Umbilical cord (tissue), 2 donors: ENCODE data around the gene PTDSS2. TPM values are rescaled to one million over a fixed set of nuclear protein-coding genes. Genes with fewer than 3 reads are reported as not detected.
"Not testable (repeated sequence)": the region's sequence is repeated elsewhere in the genome, so short reads cannot be mapped to it uniquely, and the experiment has no call there.

Source experiments
- DNase-seq: peaks from one replicate; pipeline ENCODE4 v3.0.0-alpha.2; 2015; ENCODE audit warnings: low spot score
- total RNA-seq: library from RNA; depleted of rRNA; stranded (reverse); fragments of >200 nt; gene quantifications from one replicate; pipeline ENCODE4 v1.2.3, GENCODE V29; 2014; ENCODE audit warnings: low replicate concordance; ENCODE audit not compliant: insufficient read depth

The PTDSS2 gene
- total RNA-seq, 1 donor from 2014 or later: 73.4 TPM

- DNase-seq: no peak
Observed at GRCh38 chr11:431921-432320, 18.2 kb upstream of the PTDSS2 start.

DNA sequence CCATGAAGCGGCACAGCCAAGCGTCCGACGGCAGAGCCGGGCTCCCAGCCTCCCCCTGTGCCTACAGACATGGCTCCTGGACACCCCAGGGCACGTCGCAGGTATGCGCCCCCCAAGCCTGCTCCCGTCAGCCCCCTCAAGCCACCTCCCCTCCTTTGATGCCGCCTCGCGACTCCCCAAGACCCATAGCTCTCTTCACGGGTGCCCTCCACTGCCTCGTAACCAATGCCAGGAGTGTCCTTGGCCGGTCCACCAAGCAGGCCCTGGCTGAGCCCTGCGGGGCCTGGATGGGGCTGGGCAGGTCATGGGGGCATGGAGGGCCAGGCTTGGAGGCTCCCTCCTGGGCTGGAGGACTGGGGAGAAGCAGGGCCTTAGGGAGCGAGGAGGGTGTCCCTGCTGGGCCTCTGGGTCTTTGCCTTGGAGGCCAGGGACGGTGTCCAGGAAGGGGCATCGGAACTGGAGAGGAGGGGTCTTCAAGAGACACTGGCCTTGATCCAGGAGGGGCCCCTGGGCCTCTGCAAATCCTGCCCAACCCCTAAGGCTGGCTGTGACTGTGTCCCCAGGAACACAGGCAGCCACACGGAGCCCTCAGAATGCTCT is 17.5 kb upstream of the PTDSS2 start:
- DNase-seq: no peak

- no peak for DNase-seq
Observed at GRCh38 chr11:433111-433510, 17.0 kb upstream of the PTDSS2 start.

- no peak for DNase-seq
Observed at GRCh38 chr11:433641-434040, 16.4 kb upstream of the PTDSS2 start.

DNA sequence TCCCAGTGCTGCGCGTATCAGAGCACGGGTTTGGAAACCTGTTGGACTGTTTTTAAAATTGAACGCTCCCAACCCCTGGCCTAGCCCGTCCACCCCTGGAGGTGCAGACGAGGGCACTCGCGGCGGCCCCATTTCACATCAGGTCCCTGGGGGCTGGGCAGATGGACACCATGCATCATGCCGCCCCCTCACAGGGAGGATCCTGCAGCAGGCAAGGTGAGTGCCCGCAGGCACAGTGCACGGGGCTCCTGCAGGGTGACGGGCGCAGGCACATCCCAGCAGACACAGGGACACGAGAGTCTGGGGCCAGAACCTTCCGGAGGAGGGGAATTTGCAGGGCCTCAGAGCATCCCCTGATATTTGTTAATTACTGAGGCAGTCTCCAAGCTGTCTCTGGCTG is 15.6 kb upstream of the PTDSS2 start:
- no peak for DNase-seq

DNA sequence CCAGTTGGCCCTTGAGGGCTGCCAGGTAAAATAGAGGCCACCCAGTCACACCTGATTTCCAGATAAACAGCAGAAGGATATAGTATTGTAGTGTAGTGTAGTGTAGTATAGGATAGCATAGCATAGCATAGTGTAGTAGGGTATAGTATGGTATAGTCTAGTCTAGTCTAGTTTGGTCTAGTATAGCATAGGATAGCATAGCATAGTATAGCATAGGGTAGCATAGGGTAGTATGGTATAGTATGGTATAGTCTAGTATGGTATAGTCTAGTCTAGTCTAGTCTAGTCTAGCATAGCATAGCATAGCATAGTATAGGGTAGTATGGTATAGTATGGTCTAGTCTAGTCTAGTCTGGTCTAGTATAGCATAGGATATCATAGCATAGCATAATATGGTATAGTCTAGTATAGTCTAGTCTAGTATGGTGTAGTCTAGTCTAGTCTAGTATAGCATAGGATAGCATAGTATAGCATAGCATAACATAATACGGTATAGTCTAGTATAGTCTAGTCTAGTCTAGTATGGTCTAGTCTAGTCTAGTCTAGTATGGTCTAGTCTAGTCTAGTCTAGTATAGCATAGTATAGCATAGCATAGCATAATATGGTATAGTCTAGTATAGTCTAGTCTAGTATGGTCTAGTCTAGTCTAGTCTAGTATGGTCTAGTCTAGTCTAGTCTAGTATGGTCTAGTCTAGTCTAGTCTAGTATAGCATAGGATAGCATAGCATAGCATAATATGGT is 14.9 kb upstream of the PTDSS2 start:
- DNase-seq: not testable (repeated sequence)

GRCh38 chr11:437228-437870 is 12.7 kb upstream of the PTDSS2 start:
- DNase-seq: no peak

DNA sequence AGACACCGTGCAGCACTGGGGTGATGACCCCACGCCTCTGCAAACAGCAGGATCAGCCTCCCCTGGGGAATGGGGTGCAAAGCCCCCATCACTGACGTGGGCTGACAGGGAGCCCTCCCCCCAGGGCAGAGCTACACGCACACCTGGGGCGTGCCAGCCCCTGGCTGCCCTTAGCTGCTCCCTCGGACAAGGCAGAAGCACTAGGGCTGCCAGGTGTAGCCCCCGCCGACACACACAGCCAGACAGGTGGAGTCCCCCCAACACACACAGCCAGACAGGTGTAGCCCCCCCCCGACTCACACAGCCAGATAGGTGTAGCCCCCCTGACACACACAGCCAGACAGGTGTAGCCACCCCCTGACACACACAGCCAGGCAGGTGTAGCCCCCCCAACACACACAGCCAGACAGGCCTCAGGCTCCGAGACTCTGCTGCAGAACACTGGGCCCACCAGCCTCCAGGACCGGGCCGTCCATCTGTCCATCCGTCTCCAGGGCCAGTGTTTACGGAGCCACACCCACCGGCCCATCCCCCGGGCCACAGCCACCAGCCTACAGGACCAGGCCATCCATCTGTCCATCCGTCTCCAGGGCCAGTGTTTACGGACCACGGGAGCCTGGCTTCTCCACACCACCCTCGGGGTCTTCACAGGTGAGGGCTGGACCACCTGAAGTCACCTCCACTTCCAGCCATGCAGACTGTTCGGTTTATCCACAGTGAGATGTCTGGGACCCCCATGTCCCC is 11.8 kb upstream of the PTDSS2 start:
- DNase-seq: no peak

GRCh38 chr11:439315-440064 is 10.6 kb upstream of the PTDSS2 start:
- DNase-seq: no peak

DNA sequence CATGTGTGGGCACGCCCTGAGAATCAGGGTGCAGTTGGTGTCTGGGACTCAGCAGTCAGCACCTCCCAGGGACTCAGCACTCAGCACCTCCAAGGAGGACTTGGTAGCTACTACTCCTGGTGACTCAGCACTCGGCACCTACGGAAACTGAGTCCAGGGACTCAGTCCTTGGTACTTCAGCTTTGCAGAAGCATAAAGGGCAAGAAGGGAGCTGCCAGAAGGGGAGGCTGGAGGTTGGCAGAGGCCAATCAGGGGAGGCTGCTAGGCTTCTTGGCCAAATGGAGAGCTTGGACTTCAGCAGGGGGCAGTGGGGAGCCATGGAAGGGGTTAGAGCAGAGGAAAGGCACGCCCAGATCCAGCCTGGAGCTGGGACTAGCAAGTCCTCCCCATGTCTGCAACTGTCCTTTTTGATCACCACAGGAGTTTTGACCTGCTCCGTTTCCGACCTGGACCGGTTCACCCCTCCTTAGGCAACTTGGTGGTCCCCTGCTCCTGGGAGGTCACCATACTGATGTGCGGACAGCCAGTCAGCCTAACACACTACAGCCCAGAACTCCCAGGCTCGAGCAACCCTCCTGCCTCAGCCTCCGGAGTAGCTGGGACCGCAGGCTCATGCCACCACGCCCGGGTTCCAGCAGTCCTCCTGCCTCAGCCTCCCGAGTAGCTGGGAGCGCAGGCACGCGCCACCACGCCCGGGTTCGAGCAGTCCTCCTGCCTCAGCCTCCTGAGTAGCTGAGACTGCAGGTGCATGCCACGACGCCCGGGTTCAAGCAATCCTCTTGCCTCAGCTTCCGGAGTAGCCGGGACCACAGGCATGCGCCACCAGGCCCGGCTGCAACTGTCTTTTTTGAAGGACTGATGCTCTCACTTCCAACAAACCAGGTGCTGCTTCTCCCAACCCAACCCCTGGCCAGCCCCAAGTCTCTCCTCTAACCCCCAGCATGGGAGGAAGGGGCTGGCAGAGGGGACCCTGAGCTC is 9.7 kb upstream of the PTDSS2 start:
- no peak for DNase-seq

- DNase-seq: no peak
Observed at GRCh38 chr11:441043-441417, 9.0 kb upstream of the PTDSS2 start.

GRCh38 chr11:441418-442274 is 8.4 kb upstream of the PTDSS2 start, which contains the start of gene ANO9:
Gene ANO9, minus strand, starts transcription at chr11:442011. Its CDS starts 85 bp downstream, at chr11:441926.
- no peak for DNase-seq

GRCh38 chr11:442611-443081 is 7.4 kb upstream of the PTDSS2 start:
- DNase-seq: peak; percentile 26

DNA sequence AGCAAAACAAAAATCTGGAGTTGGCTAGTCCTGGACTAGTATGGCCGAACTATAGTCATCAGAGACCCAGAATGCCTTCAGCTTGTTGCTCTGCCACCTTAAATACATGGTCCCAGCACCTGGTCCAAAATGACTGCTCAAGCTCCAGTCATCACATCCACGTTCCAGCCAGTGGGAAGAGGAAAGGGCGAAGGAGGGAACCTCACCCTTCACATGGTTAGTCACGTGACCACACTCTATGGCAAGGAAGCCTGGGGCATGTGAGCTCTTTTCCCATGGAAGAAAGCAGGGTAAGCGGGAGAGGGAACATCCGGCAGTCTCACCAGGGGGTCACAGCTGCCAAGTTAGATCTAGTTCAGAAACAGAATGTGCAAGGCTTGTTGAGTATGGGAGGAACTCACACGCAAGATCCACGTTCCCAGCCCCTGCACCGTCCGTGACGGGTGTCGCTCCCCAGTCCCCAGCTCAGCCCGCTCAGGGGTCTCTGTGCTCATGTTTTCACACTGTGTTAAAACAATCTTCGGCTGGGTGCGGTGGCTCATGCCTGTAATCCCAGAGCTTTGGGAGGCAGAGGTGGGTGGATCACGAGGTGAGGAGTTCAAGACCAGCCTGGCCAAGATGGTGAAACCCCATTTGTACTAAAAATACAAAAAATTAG is 6.4 kb upstream of the PTDSS2 start:
- DNase-seq: no peak

DNA sequence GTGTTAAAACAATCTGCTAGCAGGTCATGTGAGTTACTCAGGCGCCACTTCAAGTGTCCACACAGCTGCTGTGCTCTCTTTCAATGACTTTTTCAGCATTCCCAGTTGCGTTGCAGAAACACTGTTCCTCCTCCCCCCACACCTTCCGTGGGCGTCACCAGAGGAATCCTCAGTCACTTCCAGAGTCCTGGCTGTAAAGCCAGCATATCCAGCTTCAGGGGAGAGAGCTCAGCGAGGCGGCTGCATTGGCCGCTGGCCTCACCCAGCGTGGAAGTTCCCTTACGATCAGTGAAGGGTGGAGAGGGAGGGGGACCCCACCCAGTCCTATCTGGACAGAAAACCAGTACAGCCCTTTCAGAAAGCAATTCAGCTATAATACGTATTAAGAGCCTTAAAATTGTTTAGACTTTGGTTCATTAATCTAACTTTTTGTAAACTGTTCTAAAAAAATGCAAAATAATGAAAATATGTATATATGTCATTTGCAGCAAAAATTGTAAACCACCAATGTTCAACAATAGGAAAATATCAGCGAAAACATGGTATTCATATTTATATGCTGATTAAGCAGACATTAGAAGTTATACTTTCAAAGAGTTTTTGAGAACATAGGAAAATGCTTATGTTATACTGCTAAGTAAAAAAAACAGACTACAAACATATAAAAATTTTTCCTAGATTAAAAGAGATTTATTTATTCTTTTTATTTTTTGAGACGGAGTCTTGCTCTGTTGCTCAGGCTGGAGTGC is 5.5 kb upstream of the PTDSS2 start:
- peak; percentile 78 for DNase-seq

DNA sequence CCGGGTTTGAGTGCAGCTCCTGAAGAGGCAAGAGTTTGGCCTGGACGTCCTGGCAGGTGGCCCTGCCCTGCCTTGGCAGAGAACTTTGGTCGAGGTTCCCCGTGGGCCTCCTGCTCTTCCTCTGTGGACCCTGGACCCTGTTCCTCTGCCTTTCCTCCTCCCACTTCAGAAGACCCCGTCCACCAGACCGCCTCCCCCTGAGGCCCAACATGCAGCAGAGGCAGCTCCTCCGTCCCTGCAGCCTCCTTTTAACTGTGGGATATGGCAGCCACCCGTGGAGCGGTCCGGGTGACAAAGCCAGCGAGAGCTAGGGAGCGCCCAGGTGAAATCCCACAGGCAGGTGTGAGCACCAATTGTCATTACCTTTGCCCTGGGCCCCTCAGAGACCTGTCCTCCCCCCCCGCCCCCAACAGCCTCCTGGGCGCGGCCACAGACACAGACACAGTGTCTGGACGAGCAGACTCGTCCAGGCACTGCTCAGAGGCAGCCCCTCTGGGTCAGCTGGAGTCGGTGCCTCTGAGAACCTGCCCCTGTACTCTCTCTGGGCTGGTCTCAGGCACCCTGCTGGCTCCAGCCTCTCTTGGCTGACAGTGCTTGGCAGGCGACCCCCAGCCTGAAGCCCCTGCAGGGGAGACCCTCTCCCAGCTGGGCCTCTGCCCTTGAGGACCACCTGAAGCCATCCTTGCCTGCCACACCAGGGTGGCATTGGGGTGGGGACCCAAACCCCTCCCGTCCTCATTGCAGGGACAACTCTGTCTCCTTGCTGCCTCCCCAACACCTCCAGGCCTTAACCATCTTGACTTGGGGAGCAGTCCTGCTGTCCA is 4.1 kb upstream of the PTDSS2 start:
- no peak for DNase-seq

- DNase-seq: no peak
Observed at GRCh38 chr11:446891-447290, 3.2 kb upstream of the PTDSS2 start.
